Progenitor cell of endocrine pancreas (in vitro differentiated cells): ENCODE results near the gene HAS3. TPM values are rescaled to one million over a fixed set of nuclear protein-coding genes. Genes with fewer than 3 reads are reported as not detected.
"Not testable (repeated sequence)": the region's sequence is repeated elsewhere in the genome, so short reads cannot be mapped to it uniquely, and the experiment has no call there.

Experiments
- DNase-seq: peaks from one replicate; pipeline ENCODE4 v3.0.0; 2021; ENCODE audit warnings: low spot score; ENCODE audit not compliant: unreplicated experiment
- H3K27ac Mint-ChIP-seq: 2 replicates; pipeline ENCODE4 v1.8.0; 2021; ENCODE audit warnings: mild to moderate bottlenecking, moderate library complexity, mixed read lengths
- H3K27me3 Mint-ChIP-seq: 2 replicates; pipeline ENCODE4 v1.8.0; 2021; ENCODE audit warnings: mixed read lengths
- H3K36me3 Mint-ChIP-seq: 2 replicates; pipeline ENCODE4 v1.8.0; 2022; ENCODE audit warnings: mixed read lengths; ENCODE audit not compliant: insufficient read depth
- H3K4me1 Mint-ChIP-seq: 2 replicates; pipeline ENCODE4 v1.8.0; 2021; ENCODE audit warnings: low read depth, mixed read lengths
- H3K4me3 Mint-ChIP-seq: 2 replicates; pipeline ENCODE4 v1.8.0; 2021; ENCODE audit warnings: low read depth, mild to moderate bottlenecking, moderate library complexity, mixed read lengths
- H3K9me3 Mint-ChIP-seq: 2 replicates; pipeline ENCODE4 v1.8.0; 2021; ENCODE audit warnings: low read depth, mixed read lengths
- long read RNA-seq: library from polyadenylated mRNA; unstranded; transcript quantifications from one replicate; pipeline ENCODE4 v2.0.0, GENCODE V29; 2020
- total RNA-seq: library from RNA; stranded (reverse); gene quantifications from 2 replicates; pipeline ENCODE4 v1.2.1, GENCODE V29; 2021
- TF ChIP-seq, protein P1 (sequence below): fragments of 200-600 bp; sonication (generic); IDR thresholded peaks from one replicate; pipeline ENCODE4 v1.5.0; 2021; ENCODE audit warnings: antibody characterized with exemption, mild to moderate bottlenecking; ENCODE audit not compliant: unreplicated experiment

Gene HAS3, protein sequence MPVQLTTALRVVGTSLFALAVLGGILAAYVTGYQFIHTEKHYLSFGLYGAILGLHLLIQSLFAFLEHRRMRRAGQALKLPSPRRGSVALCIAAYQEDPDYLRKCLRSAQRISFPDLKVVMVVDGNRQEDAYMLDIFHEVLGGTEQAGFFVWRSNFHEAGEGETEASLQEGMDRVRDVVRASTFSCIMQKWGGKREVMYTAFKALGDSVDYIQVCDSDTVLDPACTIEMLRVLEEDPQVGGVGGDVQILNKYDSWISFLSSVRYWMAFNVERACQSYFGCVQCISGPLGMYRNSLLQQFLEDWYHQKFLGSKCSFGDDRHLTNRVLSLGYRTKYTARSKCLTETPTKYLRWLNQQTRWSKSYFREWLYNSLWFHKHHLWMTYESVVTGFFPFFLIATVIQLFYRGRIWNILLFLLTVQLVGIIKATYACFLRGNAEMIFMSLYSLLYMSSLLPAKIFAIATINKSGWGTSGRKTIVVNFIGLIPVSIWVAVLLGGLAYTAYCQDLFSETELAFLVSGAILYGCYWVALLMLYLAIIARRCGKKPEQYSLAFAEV
- 1.1 and 2.1 TPM in 2 replicates for total RNA-seq
- long read RNA-seq = 0 reads

DNA sequence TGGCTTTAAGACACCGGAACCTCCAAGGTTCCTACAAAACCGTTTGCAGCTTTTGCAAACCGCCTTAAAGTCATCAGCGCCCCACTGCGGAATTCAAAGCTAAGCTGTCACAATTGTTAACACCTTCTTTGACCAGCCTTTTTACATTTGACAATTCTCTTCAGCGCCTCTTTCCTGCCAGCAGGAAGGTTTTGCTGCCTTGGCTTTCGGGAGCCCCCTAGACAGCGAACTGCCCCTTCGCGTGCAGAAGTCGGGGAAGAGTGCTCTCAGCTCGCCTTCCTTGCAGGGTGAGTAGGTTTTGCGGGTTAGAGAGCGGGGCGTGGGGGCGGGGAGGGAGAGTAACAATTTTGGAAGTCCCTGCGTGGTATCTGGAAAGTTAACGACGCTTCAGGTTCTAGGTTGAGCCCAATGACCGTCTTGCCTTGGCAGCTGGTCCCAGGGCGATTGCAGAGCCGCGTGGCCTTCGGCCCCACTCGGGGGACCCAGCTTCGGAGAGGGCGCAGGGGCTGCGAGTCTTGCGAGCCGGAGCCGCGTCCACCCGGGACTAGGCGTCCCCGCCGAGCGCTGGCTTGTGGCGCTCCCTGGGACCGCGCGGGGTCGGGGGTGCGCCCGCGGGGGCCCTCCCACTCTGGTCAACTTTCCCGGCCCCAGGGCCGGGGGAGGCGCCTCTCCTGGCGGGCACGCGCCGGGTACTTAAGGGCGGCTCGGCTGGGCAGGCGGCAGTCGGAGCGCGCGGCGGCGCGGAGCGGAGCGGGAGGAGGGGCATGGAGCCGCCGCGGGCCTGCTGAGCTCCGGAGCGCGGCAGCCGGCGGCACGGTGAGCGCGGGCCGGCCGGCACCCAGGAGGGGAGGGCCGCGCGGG lies at the start of gene HAS3:
TSS of gene HAS3 (plus strand) at position 153 of the 861 bp plus-strand sequence. CDS start 3,743 bp downstream, outside the sequence.
- H3K27me3 Mint-ChIP-seq = peaks cover 64% of the 10 kb centered on the region
- H3K4me1 Mint-ChIP-seq = peaks cover 11% of the 10 kb centered on the region
- peak within 1 kb of the TSS; percentile 45 for H3K27ac Mint-ChIP-seq
- H3K9me3 Mint-ChIP-seq = no peaks in the 10 kb centered on the region
- TF ChIP-seq, protein P1, sequence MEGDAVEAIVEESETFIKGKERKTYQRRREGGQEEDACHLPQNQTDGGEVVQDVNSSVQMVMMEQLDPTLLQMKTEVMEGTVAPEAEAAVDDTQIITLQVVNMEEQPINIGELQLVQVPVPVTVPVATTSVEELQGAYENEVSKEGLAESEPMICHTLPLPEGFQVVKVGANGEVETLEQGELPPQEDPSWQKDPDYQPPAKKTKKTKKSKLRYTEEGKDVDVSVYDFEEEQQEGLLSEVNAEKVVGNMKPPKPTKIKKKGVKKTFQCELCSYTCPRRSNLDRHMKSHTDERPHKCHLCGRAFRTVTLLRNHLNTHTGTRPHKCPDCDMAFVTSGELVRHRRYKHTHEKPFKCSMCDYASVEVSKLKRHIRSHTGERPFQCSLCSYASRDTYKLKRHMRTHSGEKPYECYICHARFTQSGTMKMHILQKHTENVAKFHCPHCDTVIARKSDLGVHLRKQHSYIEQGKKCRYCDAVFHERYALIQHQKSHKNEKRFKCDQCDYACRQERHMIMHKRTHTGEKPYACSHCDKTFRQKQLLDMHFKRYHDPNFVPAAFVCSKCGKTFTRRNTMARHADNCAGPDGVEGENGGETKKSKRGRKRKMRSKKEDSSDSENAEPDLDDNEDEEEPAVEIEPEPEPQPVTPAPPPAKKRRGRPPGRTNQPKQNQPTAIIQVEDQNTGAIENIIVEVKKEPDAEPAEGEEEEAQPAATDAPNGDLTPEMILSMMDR = peak; percentile 4
- peaks cover 4% of the 10 kb centered on the region for H3K36me3 Mint-ChIP-seq
- peak; percentile 53 for DNase-seq
- peak within 1 kb of the TSS; percentile 87 for H3K4me3 Mint-ChIP-seq

DNA sequence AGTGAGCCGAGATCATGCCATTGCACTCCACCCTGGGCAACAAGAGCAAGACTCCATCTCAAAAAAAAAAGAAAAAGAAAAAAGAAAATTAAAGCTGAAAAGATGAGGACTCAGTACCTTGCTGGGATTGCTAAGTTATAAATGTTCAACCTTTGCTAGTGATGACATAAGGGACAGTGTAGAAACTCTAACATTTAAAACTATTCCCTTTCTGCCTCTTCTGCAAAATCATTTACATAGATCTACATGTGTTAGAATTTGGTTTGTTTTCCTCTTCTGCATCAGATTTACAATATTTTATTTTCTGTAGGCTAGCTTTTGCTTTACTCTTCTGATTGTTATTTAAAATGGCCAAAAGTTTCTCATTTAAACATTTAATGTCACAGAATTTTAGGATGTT lies 49.5 kb upstream of the HAS3 start:
- Mint-ChIP-seq H3K36me3 (no peaks in the 10 kb centered on the region), H3K4me3 (no peak overlapping the region), H3K4me1 (no peaks in the 10 kb centered on the region), H3K9me3 (no peaks in the 10 kb centered on the region), H3K27me3 (no peaks in the 10 kb centered on the region), H3K27ac (no peak overlapping the region)
- DNase-seq = no peak
- TF ChIP-seq, protein P1 = no peak

DNA sequence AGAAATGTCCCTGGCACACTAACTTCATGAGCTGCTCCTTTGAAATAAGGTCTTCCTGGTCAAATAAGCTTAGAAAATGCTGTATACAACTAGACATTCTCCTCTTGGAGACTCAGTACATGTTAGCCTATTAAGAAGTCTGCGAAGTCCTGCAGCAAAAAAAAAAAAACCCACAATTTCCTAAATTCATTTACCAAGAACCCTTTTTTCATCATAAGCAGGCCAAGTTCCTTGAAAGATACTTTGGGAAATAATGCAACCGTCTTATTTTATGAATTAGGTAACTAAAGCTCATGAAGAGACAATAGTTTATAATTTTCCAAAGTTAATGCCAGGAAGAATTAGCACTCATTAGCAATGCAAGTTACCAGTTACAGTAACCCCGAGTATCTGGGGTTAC lies 49.0 kb upstream of the HAS3 start:
- Mint-ChIP-seq H3K36me3 (no peaks in the 10 kb centered on the region), H3K27me3 (no peaks in the 10 kb centered on the region), H3K9me3 (no peaks in the 10 kb centered on the region), H3K27ac (no peak overlapping the region), H3K4me1 (no peaks in the 10 kb centered on the region), H3K4me3 (no peak overlapping the region)
- TF ChIP-seq, protein P1 = no peak
- DNase-seq = no peak

DNA sequence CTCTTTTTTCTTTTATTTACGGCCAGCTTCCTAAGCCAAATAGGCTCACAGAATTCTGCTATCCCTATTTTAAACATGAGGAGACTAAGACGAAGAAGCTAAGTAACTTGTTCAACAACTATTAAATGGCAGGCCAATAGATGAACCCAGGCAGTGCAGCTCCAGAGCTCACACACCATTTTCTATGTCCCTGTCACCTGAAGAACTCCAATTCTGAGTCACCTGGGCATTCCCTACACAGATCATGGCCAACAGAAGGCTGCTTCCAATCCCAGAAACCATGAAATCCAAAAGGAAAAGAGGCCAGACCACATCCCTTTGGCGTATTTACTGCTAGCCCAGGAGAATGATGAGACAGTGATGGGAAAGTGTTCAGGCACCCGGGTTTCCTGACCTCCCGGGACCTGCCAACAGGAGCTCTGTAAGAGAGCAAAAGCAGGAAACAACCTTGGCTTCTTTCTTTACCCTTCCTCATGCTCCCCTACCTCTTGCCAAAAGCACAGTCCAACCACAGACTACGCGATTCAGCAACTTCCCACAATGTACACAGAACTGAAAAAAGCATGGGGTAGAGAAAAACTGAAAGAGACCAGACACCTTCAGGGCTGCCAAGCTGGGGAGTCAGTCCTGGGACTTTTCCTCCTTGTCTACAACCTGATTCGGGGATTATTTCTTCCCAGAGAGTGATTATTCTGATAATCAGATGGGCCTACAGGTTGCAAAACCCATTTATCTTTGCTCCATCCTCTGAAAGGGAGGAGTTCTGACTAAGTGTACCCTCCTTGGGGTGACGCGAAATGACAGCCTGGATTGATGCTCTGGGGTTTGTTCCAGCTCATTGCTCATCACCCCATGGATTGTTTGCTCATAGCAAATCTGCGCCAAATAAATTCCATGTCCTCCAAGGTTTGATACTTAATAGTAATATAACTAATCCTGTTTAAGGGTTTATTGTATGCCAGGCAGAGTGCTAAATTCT lies 47.8 kb upstream of the HAS3 start:
- H3K9me3 Mint-ChIP-seq = no peaks in the 10 kb centered on the region
- H3K27ac Mint-ChIP-seq = no peak overlapping the region
- no peak overlapping the region for H3K4me3 Mint-ChIP-seq
- H3K4me1 Mint-ChIP-seq = no peaks in the 10 kb centered on the region
- DNase-seq = no peak
- H3K27me3 Mint-ChIP-seq = no peaks in the 10 kb centered on the region
- TF ChIP-seq, protein P1 = no peak
- no peaks in the 10 kb centered on the region for H3K36me3 Mint-ChIP-seq

DNA sequence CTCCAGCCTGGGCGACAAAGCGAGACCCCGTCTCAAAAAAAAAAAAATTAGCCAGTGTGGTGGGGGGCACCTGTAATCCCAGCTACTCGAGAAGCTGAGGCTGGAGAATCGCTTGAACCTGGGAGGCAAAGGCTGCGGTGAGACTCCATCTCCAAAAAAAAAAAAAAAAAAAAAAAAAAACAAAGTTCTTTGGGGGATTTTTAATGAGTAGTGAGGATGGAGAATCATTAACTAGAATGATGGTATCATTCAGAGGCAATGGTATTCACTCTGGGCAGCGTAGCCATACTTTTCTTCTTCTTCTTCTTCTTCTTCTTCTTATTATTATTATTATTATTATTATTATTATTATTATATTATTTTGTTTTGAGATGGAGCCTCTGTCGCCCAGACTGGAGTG lies 42.0 kb upstream of the HAS3 start:
- H3K27ac Mint-ChIP-seq, H3K27me3 Mint-ChIP-seq, DNase-seq, H3K9me3 Mint-ChIP-seq, H3K36me3 Mint-ChIP-seq, H3K4me1 Mint-ChIP-seq, H3K4me3 Mint-ChIP-seq: not testable (repeated sequence)
